Activated T-helper 1 cell treated with anti-CD3 and anti-CD28 coated beads, Interleukin-2, amount 50 U/mL, for 16 hours (primary cell): ENCODE data around the gene TMEM182.

Source experiments
- DNase-seq, 2 donors: peaks; one replicate each; pipeline ENCODE4 v3.0.0-alpha.2; 2020; ENCODE audit warnings: low read depth in 1 of 2, low spot score in 1 of 2

TMEM182 gene

GRCh38 chr2:102798181-102798580 lies 36.4 kb downstream of the TMEM182 start:
- no peak for DNase-seq

- no peak for DNase-seq
Observed at GRCh38 chr2:102801098-102801718, 39.4 kb downstream of the TMEM182 start.

DNA sequence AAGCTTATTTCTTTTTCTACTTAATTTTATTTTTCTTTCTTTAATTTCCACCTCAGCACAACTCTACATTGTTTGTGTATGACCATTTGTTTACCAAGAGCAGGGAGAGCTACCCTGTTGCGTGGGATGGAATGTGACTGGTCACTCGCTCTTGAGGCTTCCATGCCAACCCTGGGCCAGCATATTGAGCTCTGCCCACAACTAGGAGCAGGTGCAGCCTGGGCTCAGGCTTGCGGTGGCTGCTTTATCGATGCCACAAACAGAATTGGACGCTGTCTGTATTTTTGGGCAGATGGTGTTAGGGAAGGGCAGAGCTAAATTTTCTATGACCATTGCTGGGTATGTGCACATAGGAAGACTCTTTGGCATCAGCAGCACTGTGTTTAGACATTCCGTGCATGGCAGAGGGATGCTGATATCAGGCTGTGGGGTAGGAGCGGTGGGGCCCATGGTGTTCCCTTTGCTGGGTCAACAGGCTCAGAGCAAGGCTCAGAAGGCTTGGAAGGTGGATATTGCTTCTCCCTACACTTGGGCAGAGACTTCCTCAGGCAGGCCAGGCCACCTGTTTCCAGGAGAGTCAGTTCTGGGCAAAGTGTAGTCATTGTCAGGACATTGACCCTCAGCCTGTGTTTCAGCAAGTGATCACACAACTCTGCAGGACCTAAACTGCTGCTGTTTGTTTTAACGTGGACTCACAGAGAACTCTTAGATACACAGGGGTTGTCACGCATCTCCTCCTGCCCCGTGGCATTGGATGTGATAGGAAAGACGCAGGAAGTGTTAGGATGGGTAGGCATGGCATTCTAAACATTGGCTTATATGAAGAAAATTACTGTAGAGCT lies 40.2 kb downstream of the TMEM182 start:
- no peak for DNase-seq

- DNase-seq: no peak
Observed at GRCh38 chr2:102803041-102803896, 41.4 kb downstream of the TMEM182 start.

GRCh38 chr2:102803897-102804217 lies 42.0 kb downstream of the TMEM182 start:
- DNase-seq: no peak

DNA sequence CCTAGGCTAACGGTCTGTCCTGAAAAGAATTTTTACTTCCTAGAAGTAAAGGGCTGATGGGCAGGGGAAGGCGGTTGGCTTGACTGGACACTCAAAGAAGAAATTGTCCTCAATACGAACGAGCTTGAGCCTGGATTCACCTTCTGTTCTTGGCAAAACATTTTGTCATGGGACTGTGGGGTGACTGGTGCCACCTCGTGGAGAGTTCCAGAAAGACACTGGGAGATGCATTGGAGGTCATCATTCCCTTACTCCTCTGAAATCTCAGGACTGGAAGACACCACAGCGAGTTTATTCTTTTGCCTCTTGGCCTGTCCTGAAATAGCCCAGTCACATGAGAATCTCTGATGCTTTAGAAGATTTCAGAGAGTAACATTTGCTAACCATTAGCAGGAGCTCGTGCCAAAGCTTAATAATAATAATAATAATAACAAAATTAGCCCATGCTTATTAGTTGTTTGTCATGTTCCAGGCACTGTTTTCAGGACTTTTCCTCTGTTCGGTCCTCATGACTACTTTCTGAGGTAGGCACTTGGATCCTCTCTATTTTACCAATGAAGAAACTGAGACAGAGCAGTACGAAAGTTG lies 44.5 kb downstream of the TMEM182 start:
- DNase-seq: no peak

- DNase-seq: no peak
Observed at GRCh38 chr2:102809291-102810189, 47.7 kb downstream of the TMEM182 start.

- DNase-seq: no peak
Observed at GRCh38 chr2:102815285-102815684, 53.5 kb downstream of the TMEM182 start.

DNA sequence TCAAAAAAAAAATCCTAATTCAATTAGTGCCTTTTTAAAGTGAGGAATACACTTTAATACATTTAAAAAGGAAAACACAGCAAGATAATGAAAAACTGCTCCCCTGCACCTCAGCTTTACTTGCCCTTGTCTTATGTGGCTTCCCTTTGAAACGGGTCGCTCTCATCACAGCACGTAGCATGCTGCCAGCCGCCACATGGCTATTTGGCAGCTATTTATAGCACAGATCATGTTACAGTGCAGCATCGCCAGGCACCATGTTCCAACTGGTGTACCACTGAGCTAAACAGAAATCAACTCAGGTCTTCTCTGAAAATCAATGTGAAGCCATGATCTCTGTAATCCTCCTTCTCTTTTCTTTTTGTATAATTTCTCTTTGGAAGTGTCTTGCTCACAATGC lies 65.1 kb downstream of the TMEM182 start:
- no peak for DNase-seq

DNA sequence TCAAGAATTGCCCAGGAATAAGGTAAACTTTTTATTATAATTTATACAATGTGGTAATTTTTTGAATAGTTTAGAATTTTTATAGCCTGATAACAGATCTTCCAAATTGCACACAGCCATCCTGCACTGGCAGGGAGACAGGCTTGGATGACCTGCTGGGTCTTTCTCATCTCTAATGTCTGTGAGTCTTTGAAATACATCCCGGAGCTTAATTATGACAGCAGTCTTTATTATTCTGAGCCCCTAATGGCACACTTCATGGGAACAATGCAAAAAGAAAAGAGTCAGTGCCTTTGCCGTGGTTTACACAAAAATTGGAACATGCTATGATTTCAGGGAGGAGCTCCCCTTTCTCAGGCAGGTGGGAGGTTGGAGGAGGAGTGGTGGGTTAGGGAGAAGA lies 71.0 kb downstream of the TMEM182 start:
- DNase-seq: no peak

GRCh38 chr2:102834523-102835273 lies 72.9 kb downstream of the TMEM182 start:
- no peak for DNase-seq

DNA sequence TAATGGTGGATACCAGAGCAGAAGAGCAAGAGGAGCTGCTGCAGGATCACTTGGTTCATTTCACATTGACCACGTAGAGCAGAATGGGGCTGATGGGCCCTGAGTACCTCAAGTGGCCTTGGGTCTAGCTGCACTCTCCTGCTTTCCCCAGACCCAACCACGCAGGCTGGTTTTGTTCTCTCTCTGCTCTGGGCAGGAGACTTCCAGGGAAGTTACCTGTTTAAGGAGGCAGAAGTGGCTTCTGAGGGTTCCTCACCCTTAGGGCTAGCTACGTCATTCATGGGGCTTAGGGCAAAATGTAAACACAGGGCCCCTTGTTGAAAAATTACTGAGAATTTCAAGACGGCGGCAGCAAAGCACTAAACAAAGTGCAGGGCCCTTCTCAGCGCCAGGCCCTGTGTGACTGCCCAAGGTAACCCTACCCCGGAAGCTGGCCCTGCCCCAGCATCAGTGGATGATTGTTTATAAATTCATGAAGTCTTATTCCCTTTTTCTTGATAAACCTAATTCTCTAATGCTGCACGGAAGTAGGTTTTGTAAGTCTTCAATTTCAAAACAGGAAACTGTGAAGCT lies 75.9 kb downstream of the TMEM182 start:
- no peak for DNase-seq

- no peak for DNase-seq
Observed at GRCh38 chr2:102839668-102840388, 78.0 kb downstream of the TMEM182 start.

DNA sequence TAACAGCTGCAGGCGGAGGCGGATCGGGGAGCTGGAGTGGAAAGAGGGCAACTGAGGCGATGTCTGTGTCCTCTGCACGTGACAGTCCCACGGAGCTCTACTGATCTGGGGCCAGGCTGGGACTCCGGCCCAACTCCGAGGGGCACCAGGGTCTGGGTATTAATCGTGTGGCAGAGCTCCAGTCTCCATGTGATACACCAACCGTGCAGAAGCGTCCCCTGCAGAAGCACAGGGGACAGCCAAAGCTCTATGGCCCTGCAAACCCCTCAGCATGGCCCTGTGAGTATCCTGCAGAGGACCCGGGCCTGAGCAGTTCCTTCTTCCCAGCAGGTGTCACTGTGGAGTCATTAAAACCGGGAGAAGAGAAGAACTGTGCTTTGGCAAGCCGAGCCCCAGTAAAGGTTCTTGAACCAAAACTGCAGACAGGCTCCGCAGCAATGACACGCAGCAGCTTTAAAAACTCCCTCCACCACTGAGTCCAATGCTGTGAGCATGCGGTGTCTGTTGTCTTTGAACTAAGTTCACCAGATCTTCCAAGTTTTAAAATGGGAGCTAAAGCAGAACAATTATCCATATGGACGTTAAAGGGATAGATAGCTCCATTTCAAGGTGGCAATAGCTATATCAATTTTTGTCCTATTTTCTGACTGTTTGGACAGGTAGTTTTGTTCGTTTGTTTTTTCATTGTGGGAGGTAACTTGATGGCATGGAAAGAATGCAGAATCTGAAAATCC lies 79.4 kb downstream of the TMEM182 start:
- no peak for DNase-seq

GRCh38 chr2:102843764-102844443 lies 82.1 kb downstream of the TMEM182 start:
- DNase-seq: no peak

GRCh38 chr2:102844911-102845310 lies 83.1 kb downstream of the TMEM182 start:
- no peak for DNase-seq

GRCh38 chr2:102848366-102848839 lies 86.6 kb downstream of the TMEM182 start:
- DNase-seq: no peak
